C4-2B (cell line): Measurements from ENCODE around the gene DLK2.

Source experiments
- ZFX ChIP-seq: fragments of 450-650 bp; IDR thresholded peaks from 2 replicates; pipeline ENCODE4 v1.6.1; 2017
- TF ChIP-seq, protein P1 (sequence below): fragments of 450-650 bp; conservative IDR thresholded peaks from 2 replicates; pipeline ENCODE4 v1.5.1; 2017; ENCODE audit warnings: mild to moderate bottlenecking

DNA sequence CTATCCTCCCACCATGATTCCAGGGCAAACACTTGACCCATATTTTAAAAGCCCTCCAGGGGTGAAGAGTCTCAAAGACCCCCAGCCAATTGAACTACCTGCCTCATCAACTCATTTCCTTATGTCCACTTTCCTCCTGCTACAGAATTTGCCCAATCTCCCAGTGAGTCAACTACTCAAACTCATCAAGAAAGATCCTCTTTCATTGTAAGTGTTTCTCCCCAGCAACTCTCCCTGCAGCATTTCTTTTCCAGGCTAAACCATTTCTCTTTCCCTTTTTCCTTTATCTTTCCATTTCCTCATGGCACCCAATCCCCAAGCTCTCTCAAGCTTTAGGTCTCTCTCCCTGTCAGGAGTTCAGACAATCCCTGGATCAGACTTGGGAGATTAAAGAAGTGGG, 1.5 kb downstream of the DLK2 start:
- TF ChIP-seq, protein P1, sequence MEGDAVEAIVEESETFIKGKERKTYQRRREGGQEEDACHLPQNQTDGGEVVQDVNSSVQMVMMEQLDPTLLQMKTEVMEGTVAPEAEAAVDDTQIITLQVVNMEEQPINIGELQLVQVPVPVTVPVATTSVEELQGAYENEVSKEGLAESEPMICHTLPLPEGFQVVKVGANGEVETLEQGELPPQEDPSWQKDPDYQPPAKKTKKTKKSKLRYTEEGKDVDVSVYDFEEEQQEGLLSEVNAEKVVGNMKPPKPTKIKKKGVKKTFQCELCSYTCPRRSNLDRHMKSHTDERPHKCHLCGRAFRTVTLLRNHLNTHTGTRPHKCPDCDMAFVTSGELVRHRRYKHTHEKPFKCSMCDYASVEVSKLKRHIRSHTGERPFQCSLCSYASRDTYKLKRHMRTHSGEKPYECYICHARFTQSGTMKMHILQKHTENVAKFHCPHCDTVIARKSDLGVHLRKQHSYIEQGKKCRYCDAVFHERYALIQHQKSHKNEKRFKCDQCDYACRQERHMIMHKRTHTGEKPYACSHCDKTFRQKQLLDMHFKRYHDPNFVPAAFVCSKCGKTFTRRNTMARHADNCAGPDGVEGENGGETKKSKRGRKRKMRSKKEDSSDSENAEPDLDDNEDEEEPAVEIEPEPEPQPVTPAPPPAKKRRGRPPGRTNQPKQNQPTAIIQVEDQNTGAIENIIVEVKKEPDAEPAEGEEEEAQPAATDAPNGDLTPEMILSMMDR = no peak
- no peak for TF ChIP-seq ZFX
